GM18505 (cell line): ENCODE measurements around the gene IGLL1.

Experiments
- ATAC-seq: cut with Tn5 transposase; IDR thresholded peaks from one replicate; pipeline ENCODE4 v1.9.1; 2021; ENCODE audit not compliant: unreplicated experiment
- POLR2A ChIP-seq: IDR thresholded peaks from 4 replicates; pipeline ENCODE4 v1.6.1; 2011; ENCODE audit warnings: borderline replicate concordance; ENCODE audit not compliant: insufficient read depth, insufficient read length; ENCODE audit errors: extremely low read depth

The IGLL1 gene

DNA sequence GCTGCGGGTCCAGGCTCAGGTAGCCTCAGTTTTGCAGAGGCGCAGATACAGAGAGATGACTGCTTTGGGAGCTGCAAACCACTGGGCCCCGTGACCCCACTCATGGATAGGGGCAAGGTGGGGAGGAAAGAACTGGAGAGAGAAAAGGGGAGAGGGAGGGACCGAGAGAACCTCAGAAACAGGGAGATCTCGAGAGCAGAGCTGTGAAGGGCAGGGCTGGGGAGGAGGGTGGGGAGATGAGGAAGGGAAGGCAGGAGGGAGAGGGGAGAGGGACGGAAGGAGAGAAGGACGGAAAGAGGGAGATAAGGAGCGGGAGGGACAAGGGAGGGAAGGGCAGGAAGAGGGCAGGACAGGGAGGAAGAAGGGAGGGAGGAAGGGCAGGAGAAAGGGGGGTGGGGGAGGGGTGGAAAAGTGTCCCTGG is 46.3 kb downstream of the IGLL1 start:
- no peak for TF ChIP-seq POLR2A

DNA sequence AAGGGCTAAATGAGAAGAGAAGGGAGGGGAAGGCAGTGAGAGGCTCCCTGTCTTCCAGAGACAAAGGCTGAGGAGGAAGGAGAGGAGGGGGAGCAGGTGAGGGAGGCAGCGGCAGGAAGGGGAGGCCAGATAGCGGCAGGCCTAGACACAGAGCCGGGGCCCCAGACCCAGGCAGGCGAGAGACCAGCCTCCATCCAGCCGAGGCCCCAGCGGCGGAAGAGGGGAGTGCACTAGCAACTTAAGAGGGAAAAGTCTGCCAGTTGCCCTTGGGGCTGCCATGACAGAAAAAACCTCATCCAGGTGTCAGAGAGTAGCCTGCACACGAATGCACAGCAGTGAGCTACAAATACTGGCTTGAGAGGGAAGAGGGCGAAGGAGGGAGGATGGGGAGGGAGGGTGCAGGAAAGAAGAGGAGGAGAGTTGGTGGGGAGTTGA is 46.7 kb downstream of the IGLL1 start:
- TF ChIP-seq POLR2A = no peak
- no peak for ATAC-seq

More for the DNA sequence above, 46.3 kb downstream of the IGLL1 start:
- no peak for ATAC-seq

DNA sequence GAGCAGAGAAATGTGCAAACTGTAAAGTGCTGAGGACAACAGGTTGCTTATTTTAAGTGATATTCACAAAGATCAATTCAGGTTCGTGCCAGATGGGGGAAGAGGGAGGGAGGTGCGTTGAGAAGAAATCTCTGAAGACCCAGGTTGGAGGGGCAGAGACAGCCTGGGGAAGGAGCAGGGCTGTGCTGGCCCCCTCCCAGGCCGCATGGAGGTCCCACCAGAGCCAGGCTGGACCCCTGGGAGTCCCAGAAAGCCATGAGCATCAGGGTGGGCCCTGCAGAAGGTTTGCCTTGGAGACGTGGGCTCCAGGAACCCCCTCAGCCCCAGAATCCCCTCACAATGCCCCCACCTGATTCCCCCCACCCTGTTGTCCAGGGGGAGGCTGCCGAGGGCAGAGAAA is 47.4 kb downstream of the IGLL1 start:
- no peak for ATAC-seq
- TF ChIP-seq POLR2A = no peak

DNA sequence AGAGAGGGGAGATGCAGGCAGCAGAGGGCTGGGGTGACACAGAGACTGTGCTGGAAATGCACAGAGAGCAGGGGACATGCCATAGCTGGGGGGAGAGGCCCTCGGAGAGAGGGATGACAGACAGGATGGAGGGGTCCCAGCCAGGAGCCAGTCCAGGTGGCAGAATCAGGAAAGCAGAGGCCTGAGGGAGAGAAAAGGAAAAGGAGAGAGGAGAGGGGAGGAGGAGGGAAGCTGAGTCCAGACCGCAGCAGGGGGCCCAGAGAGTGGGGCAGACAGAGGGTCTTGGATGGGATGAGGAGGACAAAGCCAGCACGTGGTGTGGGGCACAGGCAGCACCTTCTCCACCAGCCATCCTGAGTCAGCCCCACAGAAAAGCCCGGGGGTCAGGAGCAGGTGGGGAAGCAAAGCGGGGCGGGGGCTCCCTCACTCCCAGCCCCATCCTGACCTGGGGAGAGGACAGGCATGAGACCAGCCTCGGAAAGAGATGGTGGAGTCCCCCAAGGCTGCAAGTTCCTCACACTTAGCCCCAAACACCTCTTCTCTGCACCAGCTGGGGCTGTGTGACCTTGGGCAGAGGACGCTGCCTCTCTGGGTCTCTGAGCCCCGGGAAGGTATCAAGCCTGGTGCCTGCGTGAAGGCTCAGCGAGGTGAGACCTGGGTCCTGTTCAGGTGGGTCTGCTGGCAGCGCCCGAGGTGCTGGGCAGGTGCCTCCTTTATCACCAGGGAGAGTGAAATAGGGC is 48.0 kb downstream of the IGLL1 start:
- no peak for TF ChIP-seq POLR2A
- ATAC-seq = no peak

DNA sequence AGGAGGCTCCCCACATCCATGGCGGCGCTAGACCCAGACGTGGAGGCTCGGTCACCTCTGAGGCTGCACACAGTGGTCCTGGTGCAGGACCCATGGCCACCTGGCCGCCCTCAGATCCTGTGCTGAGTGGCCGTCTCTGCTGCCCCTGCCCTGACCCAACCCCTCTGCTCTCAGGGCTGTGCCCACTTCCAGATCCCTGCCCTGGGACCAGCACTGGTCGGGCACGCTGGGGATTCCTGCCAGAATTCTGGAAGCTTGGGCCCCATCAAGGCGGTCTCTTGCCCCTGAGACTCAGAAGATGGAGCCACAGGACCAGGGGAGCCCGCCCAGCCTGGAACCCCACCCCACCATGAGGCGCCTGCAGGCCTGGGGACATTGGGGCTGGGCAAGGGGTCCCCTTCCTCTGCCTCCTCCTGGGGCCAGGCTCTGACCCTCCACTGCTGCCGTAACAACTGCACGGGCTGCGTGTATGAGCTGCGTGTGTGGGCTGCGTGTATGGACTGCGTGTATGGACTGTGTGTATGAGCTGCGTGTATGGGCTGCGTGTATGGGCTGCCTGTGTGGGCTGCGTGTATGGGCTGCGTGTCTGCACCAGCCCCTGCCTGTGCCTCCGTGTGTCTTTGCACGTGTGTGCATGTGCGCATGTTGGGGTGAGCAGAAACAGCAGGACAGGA is 48.7 kb downstream of the IGLL1 start:
- TF ChIP-seq POLR2A = no peak
- no peak for ATAC-seq

DNA sequence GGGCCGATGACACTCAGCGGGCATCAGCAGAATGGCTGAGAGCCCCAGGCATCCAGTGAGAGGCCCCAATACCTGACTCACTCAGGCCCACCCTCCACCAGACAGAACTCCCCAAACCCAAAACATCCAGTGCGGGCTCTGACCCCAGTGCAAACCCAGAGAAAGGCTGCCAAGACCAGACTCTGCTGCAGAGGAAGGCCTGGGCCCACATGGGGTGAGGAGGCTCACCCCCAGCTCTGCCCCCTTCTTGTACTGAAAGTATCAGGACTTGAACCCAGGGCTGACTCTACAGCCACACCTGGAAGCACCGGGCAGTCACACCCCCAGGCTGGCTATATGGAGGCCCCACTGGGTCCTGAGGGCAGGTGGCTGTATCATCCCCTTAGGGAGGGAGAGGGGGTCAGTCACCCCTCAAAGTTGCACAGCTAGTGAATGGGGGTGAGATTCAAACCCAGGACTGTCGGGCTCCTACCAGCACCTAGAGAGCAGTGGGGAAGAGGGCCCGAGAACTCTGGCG is 49.3 kb downstream of the IGLL1 start:
- TF ChIP-seq POLR2A = no peak
- no peak for ATAC-seq

DNA sequence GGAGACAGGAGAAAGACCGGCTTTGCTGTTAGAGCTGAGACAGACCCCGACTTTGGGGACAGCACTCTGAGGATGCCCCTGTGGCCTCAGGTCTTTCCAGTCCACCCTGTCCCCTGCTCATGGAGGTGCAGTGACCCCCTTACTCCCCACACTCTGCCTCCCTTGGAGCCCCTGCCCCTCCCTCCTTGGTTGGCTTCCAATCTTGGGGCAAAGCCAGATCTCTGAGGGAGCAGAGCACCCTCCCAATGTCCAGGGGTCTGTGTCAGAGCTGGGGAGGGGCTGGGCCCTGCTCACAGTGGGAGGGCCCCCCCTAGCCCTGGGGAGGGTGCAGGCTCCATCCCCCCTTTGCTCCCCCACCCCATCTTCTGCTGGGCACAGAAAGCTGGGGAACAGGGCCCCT is 50.0 kb downstream of the IGLL1 start:
- no peak for ATAC-seq
- TF ChIP-seq POLR2A = no peak

DNA sequence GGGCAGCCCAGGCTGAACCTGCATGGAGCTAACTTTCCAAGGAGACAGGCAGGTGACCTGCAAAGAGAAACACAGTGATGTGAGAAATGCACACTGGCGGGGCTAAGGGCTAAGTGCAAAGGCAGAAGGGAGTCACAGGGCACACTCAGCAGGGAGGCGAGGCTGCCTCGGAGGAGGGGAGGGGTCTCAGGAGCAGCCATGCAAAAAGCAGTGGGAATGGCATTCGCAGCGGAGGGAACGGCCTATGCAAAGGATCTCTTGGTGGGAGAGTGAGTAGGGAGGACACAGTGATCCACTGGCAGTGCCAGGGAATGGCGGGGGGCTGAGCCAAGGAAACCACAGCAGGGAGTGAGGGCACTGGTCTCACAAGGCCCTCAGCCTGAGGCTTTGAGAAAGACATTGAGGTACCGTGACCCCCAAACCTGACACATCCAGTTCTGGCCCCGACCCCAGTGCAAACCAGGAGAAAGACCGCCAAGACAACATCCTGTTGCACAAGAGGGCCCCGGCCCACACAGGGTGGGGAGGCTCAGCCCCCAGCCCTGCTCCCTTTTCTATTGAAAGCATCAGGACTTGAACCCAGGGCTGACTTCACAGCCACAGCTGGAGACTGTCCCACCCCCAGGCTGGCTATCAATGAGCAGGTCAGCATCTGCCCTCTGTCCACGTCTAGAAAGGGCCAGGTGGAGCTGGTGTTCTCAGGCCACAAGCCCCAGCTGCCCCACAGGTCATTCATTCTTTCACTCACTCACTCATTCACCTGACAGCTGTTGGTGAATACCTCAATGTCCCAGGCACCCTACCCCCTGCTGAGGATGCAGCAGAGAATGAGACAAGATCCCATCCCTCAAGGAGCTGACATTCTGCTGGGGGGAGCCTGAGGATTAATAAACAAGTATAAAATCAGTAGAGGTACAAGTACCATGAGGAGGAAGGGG is 50.7 kb downstream of the IGLL1 start:
- TF ChIP-seq POLR2A = no peak
- ATAC-seq = no peak

DNA sequence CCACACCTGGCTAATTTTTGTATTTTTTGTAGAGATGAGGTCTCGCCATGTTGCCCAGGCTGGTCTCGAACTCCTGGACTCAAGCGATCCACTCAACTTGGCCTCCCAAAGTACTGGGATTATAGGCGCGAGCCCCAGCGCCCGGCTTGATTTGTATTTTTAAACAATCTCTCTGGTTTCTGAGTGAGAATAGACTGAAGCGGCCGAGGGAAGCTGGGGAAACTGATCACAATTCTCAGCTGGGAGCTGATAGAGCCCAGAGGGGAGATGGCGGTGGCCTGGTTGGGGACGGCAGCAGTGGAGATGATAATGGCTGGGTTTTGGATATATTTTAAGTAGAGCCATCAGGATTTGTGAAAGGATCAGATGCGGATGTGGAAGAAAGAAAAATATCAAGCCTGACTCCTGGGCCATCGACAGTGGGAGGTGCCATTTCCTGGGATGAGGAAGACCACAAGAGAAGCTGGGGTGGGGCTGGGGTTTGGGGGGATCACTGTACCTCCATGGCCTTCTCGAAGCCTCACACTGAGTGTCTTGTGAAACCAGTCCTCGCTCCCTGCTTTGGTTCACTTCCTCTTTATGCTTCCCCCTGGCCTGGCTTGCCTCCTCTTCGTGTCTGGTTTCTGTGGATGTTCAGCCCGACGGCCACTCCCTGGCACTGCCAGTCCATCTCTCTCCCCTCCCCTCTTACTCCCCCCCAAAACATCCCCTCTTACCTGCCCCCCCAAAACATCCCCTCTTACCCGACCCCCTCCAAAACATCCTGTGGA is 51.9 kb downstream of the IGLL1 start:
- no peak for TF ChIP-seq POLR2A
- no peak for ATAC-seq

DNA sequence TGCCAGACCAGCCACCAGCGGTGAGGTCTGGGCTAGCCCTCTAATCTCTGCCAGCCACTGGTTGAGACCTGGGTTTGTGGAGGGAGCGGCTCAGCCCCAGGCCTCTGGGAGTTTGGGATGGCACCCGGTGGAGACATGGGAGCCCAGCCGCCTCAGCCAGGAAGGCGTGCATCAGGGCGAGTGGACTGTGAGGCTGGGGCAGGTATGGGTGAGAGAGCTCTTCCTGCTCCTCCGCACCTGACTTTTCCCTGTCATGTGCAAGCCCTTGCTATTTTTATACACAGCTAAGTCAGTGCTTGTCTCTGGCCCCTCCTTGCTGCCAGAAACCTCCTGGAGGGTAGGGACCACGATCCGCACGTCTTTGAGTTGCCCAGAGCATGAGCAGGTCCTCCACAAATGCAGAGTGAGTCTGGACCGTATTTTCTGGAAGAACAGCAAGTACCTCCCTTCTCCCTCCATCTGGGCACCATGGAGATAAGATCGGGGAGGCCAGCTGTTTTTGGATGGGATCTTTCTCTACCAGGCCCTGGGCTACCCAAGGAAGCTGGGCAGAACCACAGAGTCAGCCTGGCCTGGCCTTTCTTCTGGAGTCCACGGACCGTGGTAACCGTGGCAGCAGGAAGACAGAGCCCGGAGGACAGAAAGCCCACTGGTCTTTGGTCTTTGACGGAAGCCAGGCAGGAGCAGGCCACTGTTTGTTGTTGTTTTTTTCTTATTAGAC is 53.3 kb downstream of the IGLL1 start:
- ATAC-seq = no peak
- no peak for TF ChIP-seq POLR2A

DNA sequence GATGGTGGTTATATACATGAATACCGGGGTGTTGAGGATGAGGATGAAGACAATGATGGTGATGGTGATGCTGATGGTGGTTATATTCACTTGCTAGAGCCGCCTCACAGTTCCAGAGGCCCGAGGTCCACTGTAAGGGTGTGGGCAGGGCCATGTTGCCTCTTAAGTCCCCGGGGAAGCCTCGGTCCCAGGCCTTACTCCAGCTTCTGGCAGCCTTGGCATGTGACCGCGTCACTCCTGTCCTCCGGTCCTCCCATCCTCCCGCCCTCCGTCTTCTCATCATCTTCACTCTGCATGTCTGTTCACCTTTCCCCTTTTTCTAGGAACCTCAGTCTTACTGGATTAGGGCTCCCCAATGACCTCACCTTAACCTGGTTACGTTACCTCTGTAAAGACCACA is 54.6 kb downstream of the IGLL1 start:
- ATAC-seq = no peak
- no peak for TF ChIP-seq POLR2A

DNA sequence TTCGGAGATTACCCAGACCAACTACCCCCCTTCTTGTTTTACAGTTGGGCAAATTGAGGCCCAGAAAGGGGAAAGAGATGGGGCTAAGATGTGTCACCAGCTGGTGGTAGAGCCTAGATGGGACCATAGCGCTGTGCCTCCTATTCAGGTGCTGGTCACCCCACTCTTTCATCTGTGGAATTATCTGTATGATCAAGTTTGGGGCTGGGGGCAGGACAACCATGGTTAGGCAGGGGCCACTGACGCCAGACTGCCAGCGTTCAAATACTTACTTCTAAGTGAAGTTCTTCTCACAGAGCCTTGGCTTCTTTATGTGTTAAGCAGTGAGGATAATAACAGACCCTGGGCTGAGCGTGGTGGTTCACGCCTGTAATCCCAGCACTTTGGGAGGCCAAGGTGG is 55.9 kb downstream of the IGLL1 start:
- TF ChIP-seq POLR2A = no peak
- no peak for ATAC-seq
